ENCODE results near the gene SLC35F5. TPM values are rescaled to one million over a fixed set of nuclear protein-coding genes. Genes with fewer than 3 reads are reported as not detected.

The SLC35F5 gene
- total and polyA plus RNA-seq, 4 donors: 15.3 to 70.8 (median 44.6) TPM

GRCh38 chr2:113709022-113709421, 47.4 kb downstream of the SLC35F5 start:
- no peak overlapping the region for H3K9ac ChIP-seq (ENCODE audit: low read depth in 1 of 2, low read length in 2 of 2)
- DNase-seq (ENCODE audit: low spot score): no peak
- H3K27ac ChIP-seq (ENCODE audit: low read depth in 1 of 2, low read length in 2 of 2): no peak overlapping the region
- H3K27me3 ChIP-seq (ENCODE audit: control insufficient read depth in 4 of 4, insufficient read depth in 4 of 4, low read length in 3 of 4): no peaks in the 10 kb centered on the region
- H3K9me3 ChIP-seq (ENCODE audit: control insufficient read depth in 4 of 4, low read length in 3 of 4): no peaks in the 10 kb centered on the region
- H3K4me1 ChIP-seq (ENCODE audit: control insufficient read depth in 4 of 4, insufficient read depth in 4 of 4, low read length in 3 of 4): peaks cover 0 to 9% (median 4%) of the 10 kb centered on the region in 4 donors
- whole genome bisulfite sequencing: 64% methylated on average over 3 of the region's 3 CpGs
- no peak overlapping the region for H3K4me3 ChIP-seq (ENCODE audit: low read depth in 1 of 3, low read length in 3 of 3)
- H3K36me3 ChIP-seq (ENCODE audit: control insufficient read depth in 4 of 4, insufficient read depth in 3 of 4, low read depth in 1 of 4, low read length in 3 of 4): peaks cover 2 to 9% (median 6%) of the 10 kb centered on the region in 4 donors
- no peak for TF ChIP-seq TAF1 (conservative IDR thresholded peaks at IDR 0.05)
- peak; percentile 62 for TF ChIP-seq FOXA1 (IDR thresholded peaks at IDR 0.05)
- TF ChIP-seq RXRA (IDR thresholded peaks at IDR 0.05): peak in 1 of 2 donors; percentile 12
- TF ChIP-seq HNF4A (conservative IDR thresholded peaks at IDR 0.05): peak in 1 of 2 donors; percentile 12
- peak; percentile 90 for TF ChIP-seq FOXA2 (IDR thresholded peaks at IDR 0.05)

- Histone ChIP-seq H3K4me1 (ENCODE audit: control insufficient read depth in 4 of 4, insufficient read depth in 4 of 4, low read length in 3 of 4) (peaks cover 0 to 9% (median 4%) of the 10 kb centered on the region in 4 donors), H3K4me3 (ENCODE audit: low read depth in 1 of 3, low read length in 3 of 3) (no peak overlapping the region), H3K36me3 (ENCODE audit: control insufficient read depth in 4 of 4, insufficient read depth in 3 of 4, low read depth in 1 of 4, low read length in 3 of 4) (peaks cover 0 to 2% (median under 1%) of the 10 kb centered on the region in 4 donors), H3K27ac (ENCODE audit: low read depth in 1 of 2, low read length in 2 of 2) (no peak overlapping the region), H3K9me3 (ENCODE audit: control insufficient read depth in 4 of 4, low read length in 3 of 4) (no peaks in the 10 kb centered on the region), H3K9ac (ENCODE audit: low read depth in 1 of 2, low read length in 2 of 2) (no peak overlapping the region), H3K27me3 (ENCODE audit: control insufficient read depth in 4 of 4, insufficient read depth in 4 of 4, low read length in 3 of 4) (no peaks in the 10 kb centered on the region)
- no peak for DNase-seq (ENCODE audit: low spot score)
- TF ChIP-seq RXRA (IDR thresholded peaks at IDR 0.05) (peak in 1 of 2 donors; percentile 54), ZBTB33 (IDR thresholded peaks at IDR 0.05) (peak; percentile 47), REST (IDR thresholded peaks at IDR 0.05) (no peak), EGR1 (IDR thresholded peaks at IDR 0.05; ENCODE audit: low read depth in 2 of 2) (no peak), SP1 (IDR thresholded peaks at IDR 0.05) (peak; percentile 11), YY1 (IDR thresholded peaks at IDR 0.05) (peak; percentile 22), RAD21 (IDR thresholded peaks at IDR 0.05) (no peak), MAX (IDR thresholded peaks at IDR 0.05) (peak; percentile 17), HNF4A (conservative IDR thresholded peaks at IDR 0.05) (peak in 1 of 2 donors; percentile 46), FOXA2 (IDR thresholded peaks at IDR 0.05) (peak; percentile 48), NR2F2 (IDR thresholded peaks at IDR 0.05) (no peak), JUND (IDR thresholded peaks at IDR 0.05) (peak in 1 of 2 donors; percentile 47), TAF1 (conservative IDR thresholded peaks at IDR 0.05) (no peak), ATF3 (IDR thresholded peaks at IDR 0.05) (peak; percentile 81)
- WGBS: 24% methylated on average over 1 of the region's 1 CpG
Observed at GRCh38 chr2:113707106-113707505, 49.3 kb downstream of the SLC35F5 start.

Data from liver (tissue), 9 donors.